SK-N-SH (cell line): ENCODE data around the gene FLYWCH2. TPM values are rescaled to one million over a fixed set of nuclear protein-coding genes. Genes with fewer than 3 reads are reported as not detected.
"Not testable (repeated sequence)": the region's sequence is repeated elsewhere in the genome, so short reads cannot be mapped to it uniquely, and the experiment has no call there.

Experiments
- CTCF ChIA-PET: fragments of 300-600, 350-600 bp; formaldehyde crosslinking; extraction: SDS; loops from one replicate; lab custom pipeline; 2021; lab: Yijun Ruan, JAX
- POLR2A ChIA-PET: fragments of 350-600 bp; sonication (Branson Sonifier 250); formaldehyde crosslinking; extraction: SDS; loops from one replicate; lab custom pipeline; 2020; ENCODE audit warnings: antibody characterized with exemption, inconsistent platforms; lab: Yijun Ruan, JAX
- DNase-seq: peaks from one replicate; pipeline ENCODE4 v3.0.0; 2012
- H2AFZ ChIP-seq: fragments of 200-600 bp; sonication (generic); 2 replicates; pipeline ENCODE4 v1.8.1; 2016; ENCODE audit warnings: antibody characterized with exemption, mild to moderate bottlenecking, low read depth
- H3F3A ChIP-seq: fragments of 200-600 bp; sonication (generic); replicated peaks from 2 replicates; pipeline ENCODE3; 2016; ENCODE audit warnings: antibody characterized with exemption, mild to moderate bottlenecking; ENCODE audit not compliant: insufficient read depth
- H3K27ac ChIP-seq, 2 experiments: fragments of 200-500 bp in 1 of 2; fragments of 200-600 bp in 1 of 2; sonication (Bioruptor generic) in 1 of 2; sonication (generic), shearing (Covaris generic) in 1 of 2; 2 replicates each; pipeline versions ENCODE4 v1.5.1 to v1.6.1; 2014 to 2016; ENCODE audit warnings: low read depth in 2 of 2, inconsistent platforms in 1 of 2, low read length in 1 of 2, mild to moderate bottlenecking in 1 of 2, mixed read lengths in 1 of 2
- H3K27me3 ChIP-seq: fragments of 200-600 bp; sonication (generic), shearing (Covaris generic); 2 replicates; pipeline ENCODE4 v1.6.1; 2016; ENCODE audit warnings: mixed run types; ENCODE audit not compliant: insufficient read depth
- H3K36me3 ChIP-seq, 2 experiments: fragments of 200-500 bp in 1 of 2; fragments of 200-600 bp in 1 of 2; sonication (Bioruptor generic) in 1 of 2; sonication (generic) in 1 of 2; replicated peaks in 1 of 2; 2 replicates each; pipeline versions ENCODE3 to v1.5.1; 2014 to 2016; ENCODE audit warnings: low read length in 1 of 2, mild to moderate bottlenecking in 1 of 2; ENCODE audit not compliant: insufficient read depth in 2 of 2, control insufficient read depth in 1 of 2
- H3K4me1 ChIP-seq, 2 experiments: fragments of 200-500 bp in 1 of 2; fragments of 200-600 bp in 1 of 2; sonication (Bioruptor generic) in 1 of 2; sonication (generic), shearing (Covaris generic) in 1 of 2; 2 replicates each; pipeline versions ENCODE4 v1.5.1 to v1.6.1; 2014 to 2016; ENCODE audit warnings: low read depth in 1 of 2, low read length in 1 of 2, mixed run types in 1 of 2; ENCODE audit not compliant: insufficient read depth in 2 of 2, control insufficient read depth in 1 of 2
- H3K4me2 ChIP-seq: fragments of 200-600 bp; sonication (generic), shearing (Covaris generic); 2 replicates; pipeline ENCODE4 v1.6.1; 2017; ENCODE audit warnings: mixed run types
- H3K4me3 ChIP-seq, 2 experiments: fragments of 200-500 bp in 1 of 2; fragments of 200-600 bp in 1 of 2; sonication (Bioruptor generic) in 1 of 2; sonication (generic), shearing (Covaris generic) in 1 of 2; 2 replicates each; pipeline versions ENCODE4 v1.5.1 to v1.8.1; 2014 to 2016; ENCODE audit warnings: low read depth in 2 of 2, inconsistent platforms in 1 of 2, low read length in 1 of 2, mild to moderate bottlenecking in 1 of 2, mixed read lengths in 1 of 2, moderate library complexity in 1 of 2
- H3K79me2 ChIP-seq: fragments of 200-600 bp; sonication (generic); 2 replicates; pipeline ENCODE4 v1.8.1; 2017; ENCODE audit warnings: mild to moderate bottlenecking; ENCODE audit not compliant: insufficient read depth
- H3K9ac ChIP-seq: fragments of 200-600 bp; sonication (generic); 2 replicates; pipeline ENCODE4 v1.6.1; 2017; ENCODE audit warnings: mixed run types
- H3K9me2 ChIP-seq: fragments of 200-600 bp; sonication (generic); 2 replicates; pipeline ENCODE4 v1.6.1; 2017; ENCODE audit warnings: mixed run types
- H3K9me3 ChIP-seq: fragments of 200-600 bp; sonication (generic); 2 replicates; pipeline ENCODE4 v1.6.1; 2017; ENCODE audit warnings: mixed run types, mild to moderate bottlenecking, moderate library complexity
- H4K20me1 ChIP-seq: fragments of 200-600 bp; sonication (generic); 2 replicates; pipeline ENCODE4 v1.6.1; 2017; ENCODE audit warnings: mild to moderate bottlenecking, mixed run types; ENCODE audit not compliant: insufficient read depth
- CHD2 ChIP-seq: fragments of 150-350 bp; IDR thresholded peaks from 2 replicates; pipeline ENCODE4 v1.6.1; 2018; ENCODE audit warnings: low read length; ENCODE audit not compliant: partially characterized antibody
- EP300 ChIP-seq, 2 experiments: IDR thresholded peaks; 2 replicates each; pipeline versions ENCODE4 v1.4.0 to v1.6.1; 2012; ENCODE audit warnings: borderline replicate concordance in 1 of 2, low read depth in 1 of 2, low read length in 1 of 2
- FOXM1 ChIP-seq: IDR thresholded peaks from 2 replicates; pipeline ENCODE4 v1.4.0; 2012; ENCODE audit warnings: low read depth, mild to moderate bottlenecking
- GABPA ChIP-seq: IDR thresholded peaks from 2 replicates; pipeline ENCODE4 v1.4.0; 2012; ENCODE audit warnings: low read depth, mild to moderate bottlenecking
- NRF1 ChIP-seq: IDR thresholded peaks from 2 replicates; pipeline ENCODE4 v1.6.1; 2012; ENCODE audit warnings: low read depth, mild to moderate bottlenecking, low read length
- POLR2AphosphoS5 ChIP-seq: IDR thresholded peaks from 2 replicates; pipeline ENCODE4 v1.6.1; 2012; ENCODE audit warnings: low read depth, low read length
- RFX5 ChIP-seq: IDR thresholded peaks from 2 replicates; pipeline ENCODE4 v1.6.1; 2012; ENCODE audit warnings: mild to moderate bottlenecking, improper control_type of control experiment, low read length
- RXRA ChIP-seq: IDR thresholded peaks from 2 replicates; pipeline ENCODE4 v1.4.0; 2012; ENCODE audit warnings: low read depth, mild to moderate bottlenecking, borderline replicate concordance
- SIN3A ChIP-seq: IDR thresholded peaks from 2 replicates; pipeline ENCODE4 v1.6.1; 2012; ENCODE audit warnings: low read depth, mild to moderate bottlenecking, low read length, moderate library complexity, borderline replicate concordance
- TAF1 ChIP-seq: IDR thresholded peaks from 2 replicates; pipeline ENCODE4 v1.6.1; 2012; ENCODE audit warnings: low read depth, mild to moderate bottlenecking, low read length, moderate library complexity, borderline replicate concordance
- YY1 ChIP-seq: IDR thresholded peaks from 2 replicates; pipeline ENCODE4 v1.4.0; 2012; ENCODE audit warnings: low read depth, mild to moderate bottlenecking
- WGBS: methylation state at CpG from one replicate; pipeline ENCODE4 v1.1.6; 2017; ENCODE audit warnings: low lambda C conversion rate; 5-methylcytosine and 5-hydroxymethylcytosine counted together
- polyA plus RNA-seq, 3 experiments: library from polyadenylated mRNA; depleted of rRNA; stranded (reverse); fragments of >200 nt; gene quantifications; 2 replicates each; pipeline ENCODE4 v1.2.3, GENCODE V29; 2012
- TF ChIP-seq, protein P1 (sequence below): IDR thresholded peaks from 2 replicates; pipeline ENCODE4 v1.4.0; 2012; ENCODE audit warnings: low read depth
- TF ChIP-seq, protein P2 (sequence below): IDR thresholded peaks from 2 replicates; pipeline ENCODE4 v1.4.0; 2012; ENCODE audit warnings: low read depth, borderline replicate concordance
- TF ChIP-seq, protein P3 (sequence below): fragments of 150-350 bp; IDR thresholded peaks from 2 replicates; pipeline ENCODE4 v1.6.1; 2016; ENCODE audit warnings: mild to moderate bottlenecking, low read depth, low read length
- TF ChIP-seq, protein P4 (sequence below): IDR thresholded peaks from 2 replicates; pipeline ENCODE4 v1.6.1; 2012; ENCODE audit warnings: mild to moderate bottlenecking, low read depth, low read length, moderate library complexity
- TF ChIP-seq, protein P5 (sequence below): fragments of 200-600 bp; sonication (generic); IDR thresholded peaks from 2 replicates; pipeline ENCODE4 v1.6.1; 2017; ENCODE audit warnings: antibody characterized with exemption, mild to moderate bottlenecking, moderate library complexity

The FLYWCH2 gene
- polyA plus RNA-seq, 1 of the 3 experiments (the other 2 are of a cell fraction): 64.8 TPM

DNA sequence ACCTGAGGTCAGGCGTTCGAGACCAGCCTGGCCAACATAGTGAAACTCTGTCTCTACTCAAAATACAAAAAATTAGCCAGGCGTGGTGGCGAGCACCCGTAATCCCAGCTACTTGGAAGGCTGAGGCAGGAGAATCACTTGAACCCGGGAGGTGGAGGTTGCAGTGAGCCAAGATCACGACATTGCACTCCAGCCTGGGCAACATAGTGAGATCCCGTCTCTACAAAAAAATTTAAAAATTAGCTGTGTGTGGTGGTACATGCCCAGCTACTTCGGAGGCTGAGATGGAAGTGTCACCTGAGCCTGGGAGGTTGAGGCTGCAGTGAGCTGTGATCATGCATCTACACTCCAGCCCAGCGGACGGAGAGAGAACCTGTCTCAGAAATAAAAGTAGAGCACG lies 60.7 kb downstream of the FLYWCH2 start:
- POLR2A ChIA-PET, DNase-seq, H4K20me1 ChIP-seq, H3K9ac ChIP-seq, H3K4me3 ChIP-seq, H3F3A ChIP-seq, H3K4me1 ChIP-seq, H3K4me2 ChIP-seq, H3K27me3 ChIP-seq, H3K9me2 ChIP-seq, H3K27ac ChIP-seq, H2AFZ ChIP-seq, H3K9me3 ChIP-seq, H3K79me2 ChIP-seq: not testable (repeated sequence)
- peaks cover 17 to 36% of the 10 kb centered on the region in 2 experiments for H3K36me3 ChIP-seq
- 87% methylated on average over 12 of the region's 12 CpGs for WGBS
- CTCF ChIA-PET: interaction anchor here (1.0 to 2.5 kb wide), 3 partner anchors 9 to 84 kb away, joined by 3 to 15 read pairs (median 3); no protein-coding TSS in a partner anchor

DNA sequence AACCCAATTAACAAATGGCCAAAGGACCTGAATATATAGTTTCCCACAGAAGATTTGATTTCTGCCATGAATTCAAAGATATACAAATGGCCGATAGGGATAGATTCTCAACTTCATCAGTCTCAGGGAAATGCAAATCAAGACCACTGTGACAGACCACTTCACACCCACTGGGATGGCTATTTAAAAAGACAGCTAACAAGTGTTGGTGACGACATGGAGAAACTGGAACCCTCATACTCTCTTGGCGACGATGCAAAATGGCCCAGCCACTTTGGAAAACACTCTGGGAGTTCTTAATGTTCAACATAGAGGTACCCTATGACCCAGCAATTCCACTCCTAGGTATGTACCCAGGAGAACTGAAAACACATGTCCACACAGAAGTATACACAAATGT lies 63.6 kb downstream of the FLYWCH2 start:
- CTCF ChIA-PET: interaction anchor here (3.5 kb wide), 1 partner anchor 15 kb away, joined by 18 read pairs; no protein-coding TSS in a partner anchor
- H3K4me3 ChIP-seq: no peak overlapping the region
- H3K9me3 ChIP-seq: no peaks in the 10 kb centered on the region
- H3K4me2 ChIP-seq: no peak overlapping the region
- H3K36me3 ChIP-seq: peaks cover 10 to 12% of the 10 kb centered on the region in 2 experiments
- DNase-seq: no peak
- H3F3A ChIP-seq: no peaks in the 10 kb centered on the region
- H3K4me1 ChIP-seq: no peaks in the 10 kb centered on the region
- H3K27ac ChIP-seq: no peak overlapping the region
- no peaks in the 10 kb centered on the region for H3K27me3 ChIP-seq
- H2AFZ ChIP-seq: no peak overlapping the region
- WGBS: 96% methylated on average over 4 of the region's 4 CpGs
- H3K9me2 ChIP-seq: no peaks in the 10 kb centered on the region
- H3K79me2 ChIP-seq: no peaks in the 10 kb centered on the region
- H4K20me1 ChIP-seq: no peaks in the 10 kb centered on the region
- POLR2A ChIA-PET: no interaction called here
- no peak overlapping the region for H3K9ac ChIP-seq
- no peak for TF ChIP-seq EP300 (IDR thresholded peaks at IDR 0.05; ENCODE audit: borderline replicate concordance in 1 of 2, low read depth in 1 of 2, low read length in 1 of 2)
- TF ChIP-seq FOXM1: no peak
- no peak for TF ChIP-seq NRF1
- no peak for TF ChIP-seq GABPA
- no peak for TF ChIP-seq CHD2
- TF ChIP-seq RFX5: no peak
- TF ChIP-seq POLR2AphosphoS5: no peak
- TF ChIP-seq, protein P1, sequence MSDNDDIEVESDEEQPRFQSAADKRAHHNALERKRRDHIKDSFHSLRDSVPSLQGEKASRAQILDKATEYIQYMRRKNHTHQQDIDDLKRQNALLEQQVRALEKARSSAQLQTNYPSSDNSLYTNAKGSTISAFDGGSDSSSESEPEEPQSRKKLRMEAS: no peak
- no peak for TF ChIP-seq RXRA
- TF ChIP-seq SIN3A: no peak
- TF ChIP-seq, protein P2, sequence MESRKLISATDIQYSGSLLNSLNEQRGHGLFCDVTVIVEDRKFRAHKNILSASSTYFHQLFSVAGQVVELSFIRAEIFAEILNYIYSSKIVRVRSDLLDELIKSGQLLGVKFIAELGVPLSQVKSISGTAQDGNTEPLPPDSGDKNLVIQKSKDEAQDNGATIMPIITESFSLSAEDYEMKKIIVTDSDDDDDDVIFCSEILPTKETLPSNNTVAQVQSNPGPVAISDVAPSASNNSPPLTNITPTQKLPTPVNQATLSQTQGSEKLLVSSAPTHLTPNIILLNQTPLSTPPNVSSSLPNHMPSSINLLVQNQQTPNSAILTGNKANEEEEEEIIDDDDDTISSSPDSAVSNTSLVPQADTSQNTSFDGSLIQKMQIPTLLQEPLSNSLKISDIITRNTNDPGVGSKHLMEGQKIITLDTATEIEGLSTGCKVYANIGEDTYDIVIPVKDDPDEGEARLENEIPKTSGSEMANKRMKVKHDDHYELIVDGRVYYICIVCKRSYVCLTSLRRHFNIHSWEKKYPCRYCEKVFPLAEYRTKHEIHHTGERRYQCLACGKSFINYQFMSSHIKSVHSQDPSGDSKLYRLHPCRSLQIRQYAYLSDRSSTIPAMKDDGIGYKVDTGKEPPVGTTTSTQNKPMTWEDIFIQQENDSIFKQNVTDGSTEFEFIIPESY: no peak
- TF ChIP-seq, protein P3, sequence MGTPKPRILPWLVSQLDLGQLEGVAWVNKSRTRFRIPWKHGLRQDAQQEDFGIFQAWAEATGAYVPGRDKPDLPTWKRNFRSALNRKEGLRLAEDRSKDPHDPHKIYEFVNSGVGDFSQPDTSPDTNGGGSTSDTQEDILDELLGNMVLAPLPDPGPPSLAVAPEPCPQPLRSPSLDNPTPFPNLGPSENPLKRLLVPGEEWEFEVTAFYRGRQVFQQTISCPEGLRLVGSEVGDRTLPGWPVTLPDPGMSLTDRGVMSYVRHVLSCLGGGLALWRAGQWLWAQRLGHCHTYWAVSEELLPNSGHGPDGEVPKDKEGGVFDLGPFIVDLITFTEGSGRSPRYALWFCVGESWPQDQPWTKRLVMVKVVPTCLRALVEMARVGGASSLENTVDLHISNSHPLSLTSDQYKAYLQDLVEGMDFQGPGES: no peak
- TF ChIP-seq, protein P4, sequence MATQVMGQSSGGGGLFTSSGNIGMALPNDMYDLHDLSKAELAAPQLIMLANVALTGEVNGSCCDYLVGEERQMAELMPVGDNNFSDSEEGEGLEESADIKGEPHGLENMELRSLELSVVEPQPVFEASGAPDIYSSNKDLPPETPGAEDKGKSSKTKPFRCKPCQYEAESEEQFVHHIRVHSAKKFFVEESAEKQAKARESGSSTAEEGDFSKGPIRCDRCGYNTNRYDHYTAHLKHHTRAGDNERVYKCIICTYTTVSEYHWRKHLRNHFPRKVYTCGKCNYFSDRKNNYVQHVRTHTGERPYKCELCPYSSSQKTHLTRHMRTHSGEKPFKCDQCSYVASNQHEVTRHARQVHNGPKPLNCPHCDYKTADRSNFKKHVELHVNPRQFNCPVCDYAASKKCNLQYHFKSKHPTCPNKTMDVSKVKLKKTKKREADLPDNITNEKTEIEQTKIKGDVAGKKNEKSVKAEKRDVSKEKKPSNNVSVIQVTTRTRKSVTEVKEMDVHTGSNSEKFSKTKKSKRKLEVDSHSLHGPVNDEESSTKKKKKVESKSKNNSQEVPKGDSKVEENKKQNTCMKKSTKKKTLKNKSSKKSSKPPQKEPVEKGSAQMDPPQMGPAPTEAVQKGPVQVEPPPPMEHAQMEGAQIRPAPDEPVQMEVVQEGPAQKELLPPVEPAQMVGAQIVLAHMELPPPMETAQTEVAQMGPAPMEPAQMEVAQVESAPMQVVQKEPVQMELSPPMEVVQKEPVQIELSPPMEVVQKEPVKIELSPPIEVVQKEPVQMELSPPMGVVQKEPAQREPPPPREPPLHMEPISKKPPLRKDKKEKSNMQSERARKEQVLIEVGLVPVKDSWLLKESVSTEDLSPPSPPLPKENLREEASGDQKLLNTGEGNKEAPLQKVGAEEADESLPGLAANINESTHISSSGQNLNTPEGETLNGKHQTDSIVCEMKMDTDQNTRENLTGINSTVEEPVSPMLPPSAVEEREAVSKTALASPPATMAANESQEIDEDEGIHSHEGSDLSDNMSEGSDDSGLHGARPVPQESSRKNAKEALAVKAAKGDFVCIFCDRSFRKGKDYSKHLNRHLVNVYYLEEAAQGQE: no peak
- no peak for TF ChIP-seq YY1
- TF ChIP-seq TAF1: no peak
- TF ChIP-seq, protein P5, sequence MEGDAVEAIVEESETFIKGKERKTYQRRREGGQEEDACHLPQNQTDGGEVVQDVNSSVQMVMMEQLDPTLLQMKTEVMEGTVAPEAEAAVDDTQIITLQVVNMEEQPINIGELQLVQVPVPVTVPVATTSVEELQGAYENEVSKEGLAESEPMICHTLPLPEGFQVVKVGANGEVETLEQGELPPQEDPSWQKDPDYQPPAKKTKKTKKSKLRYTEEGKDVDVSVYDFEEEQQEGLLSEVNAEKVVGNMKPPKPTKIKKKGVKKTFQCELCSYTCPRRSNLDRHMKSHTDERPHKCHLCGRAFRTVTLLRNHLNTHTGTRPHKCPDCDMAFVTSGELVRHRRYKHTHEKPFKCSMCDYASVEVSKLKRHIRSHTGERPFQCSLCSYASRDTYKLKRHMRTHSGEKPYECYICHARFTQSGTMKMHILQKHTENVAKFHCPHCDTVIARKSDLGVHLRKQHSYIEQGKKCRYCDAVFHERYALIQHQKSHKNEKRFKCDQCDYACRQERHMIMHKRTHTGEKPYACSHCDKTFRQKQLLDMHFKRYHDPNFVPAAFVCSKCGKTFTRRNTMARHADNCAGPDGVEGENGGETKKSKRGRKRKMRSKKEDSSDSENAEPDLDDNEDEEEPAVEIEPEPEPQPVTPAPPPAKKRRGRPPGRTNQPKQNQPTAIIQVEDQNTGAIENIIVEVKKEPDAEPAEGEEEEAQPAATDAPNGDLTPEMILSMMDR: no peak
